Measurements from ENCODE around the gene AP2S1. TPM values are rescaled to one million over a fixed set of nuclear protein-coding genes. Genes with fewer than 3 reads are reported as not detected.

AP2S1 gene
- total and polyA plus RNA-seq, 12 donors: 68.7 to 192 (median 80.7) TPM

DNA sequence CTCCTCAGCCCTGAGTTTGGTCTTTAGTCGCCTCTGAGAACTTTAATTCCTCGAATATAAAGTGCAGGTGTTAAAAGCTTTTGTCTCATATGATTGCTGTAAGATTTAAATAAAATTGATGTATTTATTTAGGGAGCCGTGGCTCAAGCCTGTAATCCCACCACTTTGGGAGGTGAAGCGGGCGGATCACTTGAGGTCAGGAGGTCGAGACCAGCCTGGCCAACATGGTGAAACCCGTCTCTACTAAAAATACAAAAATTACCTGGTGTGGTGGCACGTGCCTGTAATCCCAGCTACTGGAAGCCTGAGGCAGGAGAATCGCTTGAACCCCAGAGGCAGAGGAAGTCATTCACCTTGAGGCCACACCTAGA is 61.7 kb downstream of the AP2S1 start:
- Histone ChIP-seq H3K9me3 (no peaks in the 10 kb centered on the region), H3K27me3 (peaks cover 0 to 6% (median 0%) of the 10 kb centered on the region in 7 donors), H3K36me3 (no peaks in the 10 kb centered on the region), H3K4me1 (peaks cover 9 to 49% (median 39%) of the 10 kb centered on the region in 9 donors), H3K4me3 (peak overlapping the region in 7 of 10 donors; percentile 54 to 87 (median 68)), H3K27ac (peak overlapping the region in 2 of 10 donors; percentile 26 to 88)
- intact Hi-C loops (cut with DNase I): loop anchor here in 3 of 10 donors (10.0 kb wide), 1 partner anchor 46 kb away; no protein-coding TSS in a partner anchor
- 61 to 67% methylated on average over 9 of the region's 9 CpGs for WGBS, 2 donors
- DNase-seq (no peak), ATAC-seq (no peak)
- TF ChIP-seq, protein P1, sequence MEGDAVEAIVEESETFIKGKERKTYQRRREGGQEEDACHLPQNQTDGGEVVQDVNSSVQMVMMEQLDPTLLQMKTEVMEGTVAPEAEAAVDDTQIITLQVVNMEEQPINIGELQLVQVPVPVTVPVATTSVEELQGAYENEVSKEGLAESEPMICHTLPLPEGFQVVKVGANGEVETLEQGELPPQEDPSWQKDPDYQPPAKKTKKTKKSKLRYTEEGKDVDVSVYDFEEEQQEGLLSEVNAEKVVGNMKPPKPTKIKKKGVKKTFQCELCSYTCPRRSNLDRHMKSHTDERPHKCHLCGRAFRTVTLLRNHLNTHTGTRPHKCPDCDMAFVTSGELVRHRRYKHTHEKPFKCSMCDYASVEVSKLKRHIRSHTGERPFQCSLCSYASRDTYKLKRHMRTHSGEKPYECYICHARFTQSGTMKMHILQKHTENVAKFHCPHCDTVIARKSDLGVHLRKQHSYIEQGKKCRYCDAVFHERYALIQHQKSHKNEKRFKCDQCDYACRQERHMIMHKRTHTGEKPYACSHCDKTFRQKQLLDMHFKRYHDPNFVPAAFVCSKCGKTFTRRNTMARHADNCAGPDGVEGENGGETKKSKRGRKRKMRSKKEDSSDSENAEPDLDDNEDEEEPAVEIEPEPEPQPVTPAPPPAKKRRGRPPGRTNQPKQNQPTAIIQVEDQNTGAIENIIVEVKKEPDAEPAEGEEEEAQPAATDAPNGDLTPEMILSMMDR (IDR thresholded peaks at IDR 0.05): no peak

DNA sequence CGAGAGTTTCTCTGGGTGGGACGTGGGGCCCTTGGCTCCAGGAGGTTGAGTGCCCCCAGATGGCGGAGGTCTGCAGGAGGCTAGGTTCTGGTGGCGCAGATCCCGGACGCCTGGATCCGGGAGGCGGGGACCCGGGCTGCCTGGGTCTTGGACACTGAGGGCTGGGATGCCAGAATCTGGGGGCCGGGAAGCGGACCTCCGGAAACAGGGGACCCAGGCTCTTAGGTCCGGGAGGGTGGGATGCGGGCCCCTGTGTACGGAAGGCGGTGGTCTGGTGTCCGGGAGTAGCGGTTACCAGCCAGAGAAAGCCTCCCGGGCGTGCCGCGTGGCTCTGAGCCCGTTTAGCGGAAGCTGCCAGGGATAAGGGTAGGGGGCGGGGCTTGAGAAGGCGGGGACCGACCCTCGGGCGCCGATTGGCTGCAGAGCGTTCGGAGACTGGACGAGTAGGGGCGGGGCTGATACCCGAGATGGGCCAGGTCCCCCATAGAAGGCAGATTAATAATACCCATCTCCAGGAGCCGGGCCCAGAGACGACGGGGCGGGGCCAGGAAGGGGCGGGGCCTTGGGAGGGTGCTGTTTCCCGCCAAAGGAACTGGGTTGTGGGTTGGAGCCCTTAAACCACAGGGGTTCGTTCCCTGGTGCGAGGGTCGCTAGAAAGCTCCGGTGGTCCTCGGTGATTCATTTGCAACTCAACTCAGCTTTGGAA is 62.2 kb downstream of the AP2S1 start, which contains the start of gene SLC1A5:
Gene SLC1A5, minus strand, starts transcription at position 333 of the 706 bp plus-strand sequence. CDS start 629 bp downstream, outside the sequence.
- Histone ChIP-seq H3K4me3 (peak within 1 kb of the TSS; percentile 53 to 87 (median 68)), H3K27me3 (peaks cover 0 to 6% (median 0%) of the 10 kb centered on the region in 7 donors), H3K4me1 (peaks cover 9 to 53% (median 40%) of the 10 kb centered on the region in 9 donors), H3K27ac (peak within 1 kb of the TSS; percentile 63 to 93 (median 88)), H3K9me3 (no peaks in the 10 kb centered on the region), H3K36me3 (peaks cover 0 to 1% (median 0%) of the 10 kb centered on the region in 9 donors)
- 2% methylated on average over 45 to 46 of the region's 46 CpGs for WGBS, 2 donors
- ATAC-seq (peak; percentile 89 to 94 (median 92)), DNase-seq (peak; percentile 95 to 97)
- TF ChIP-seq, protein P1 (IDR thresholded peaks at IDR 0.05): no peak
- intact Hi-C loops (cut with DNase I): loop anchor here in 3 of 10 donors (10.0 kb wide), 1 partner anchor 46 kb away; no protein-coding TSS in a partner anchor

Other genes starting within 250 kb of the AP2S1 start
- 100 to 1,000 TPM; 214 to 488 (median 287) TPM for gene CALM3, start 249.5 kb downstream of the AP2S1 start, total RNA-seq
- 100 to 1,000 TPM; 304 to 370 TPM for gene CALM3, start 249.5 kb downstream of the AP2S1 start, polyA plus RNA-seq
- 10 to 100 TPM in 1 of 10 donors, 1 to 10 TPM in 9; 1.4 to 13.7 (median 2.6) TPM for gene PTGIR, start 225.8 kb downstream of the AP2S1 start, total RNA-seq
- gene PTGIR, start 225.8 kb downstream of the AP2S1 start, polyA plus RNA-seq: 1 to 10 TPM; 5.5 to 8.5 TPM
- 1 to 10 TPM in 2 of 10 donors, not detected in 8; 1.9 to 5.9 TPM for gene GNG8, start 214.6 kb downstream of the AP2S1 start, total RNA-seq
- not detected for gene GNG8, start 214.6 kb downstream of the AP2S1 start, polyA plus RNA-seq
- 10 to 100 TPM in 7 of 10 donors, 1 to 10 TPM in 3; 6.9 to 29.3 (median 14.9) TPM for gene DACT3, start 189.7 kb downstream of the AP2S1 start, total RNA-seq
- 1 to 10 TPM; 3.9 to 5.0 TPM for gene DACT3, start 189.7 kb downstream of the AP2S1 start, polyA plus RNA-seq
- gene PRKD2, start 133.7 kb downstream of the AP2S1 start, total RNA-seq: 10 to 100 TPM; 11.7 to 22.7 (median 12.4) TPM
- gene PRKD2, start 133.7 kb downstream of the AP2S1 start, polyA plus RNA-seq: 10 to 100 TPM; 15.9 to 19.5 TPM
- 10 to 100 TPM; 14.6 to 22.8 (median 19.7) TPM for gene FKRP, start 104.8 kb downstream of the AP2S1 start, total RNA-seq
- 10 to 100 TPM; 13.0 to 20.3 TPM for gene FKRP, start 104.8 kb downstream of the AP2S1 start, polyA plus RNA-seq
- 10 to 100 TPM; 43.3 to 56.1 (median 50.0) TPM for gene STRN4, start 104.4 kb downstream of the AP2S1 start, total RNA-seq
- gene STRN4, start 104.4 kb downstream of the AP2S1 start, polyA plus RNA-seq: 10 to 100 TPM; 50.4 to 63.3 TPM
- 10 to 100 TPM in 2 of 10 donors, 1 to 10 TPM in 8; 3.2 to 17.7 (median 5.3) TPM for gene SLC1A5, start 62.3 kb downstream of the AP2S1 start, total RNA-seq
- 10 to 100 TPM in 1 of 2 donors, 1 to 10 TPM in 1; 6.3 to 30.5 TPM for gene SLC1A5, start 62.3 kb downstream of the AP2S1 start, polyA plus RNA-seq
- gene ARHGAP35, start 10.2 kb upstream of the AP2S1 start, total RNA-seq: 10 to 100 TPM; 69.1 to 96.5 (median 74.0) TPM
- 10 to 100 TPM; 20.8 to 23.3 TPM for gene ARHGAP35, start 10.2 kb upstream of the AP2S1 start, polyA plus RNA-seq
- gene NPAS1, start 169.0 kb upstream of the AP2S1 start, total RNA-seq: 1 to 10 TPM in 1 of 10 donors, under 1 TPM in 7, not detected in 2; 0.17 to 1.3 (median 0.37) TPM
- 1 to 10 TPM in 1 of 2 donors, under 1 TPM in 1; 0.64 to 1.1 TPM for gene NPAS1, start 169.0 kb upstream of the AP2S1 start, polyA plus RNA-seq
- 10 to 100 TPM; 17.9 to 34.1 (median 23.7) TPM for gene TMEM160, start 197.8 kb upstream of the AP2S1 start, total RNA-seq
- 10 to 100 TPM; 15.4 to 83.8 TPM for gene TMEM160, start 197.8 kb upstream of the AP2S1 start, polyA plus RNA-seq

All from heart right ventricle (tissue), 16 donors.